ENCODE results near the gene IPMK.

IPMK gene

GRCh38 chr10:58180666-58181065 lies 87.0 kb downstream of the IPMK start:
- Histone ChIP-seq H3K9me3 (replicated peaks in 1 of 11) (no peaks in the 10 kb centered on the region), H3K9ac (no peak overlapping the region), H3K4me1 (peaks cover 5 to 10% (median 7%) of the 10 kb centered on the region in 10 experiments; a peak in 15 of 20 replicates), H3K4me2 (peak overlapping the region in 3 of 11 experiments; percentile 5 to 42 (median 33); a peak in 1 of 22 replicates), H3K36me3 (no peaks in the 10 kb centered on the region), H3K27me3 (no peaks in the 10 kb centered on the region), H4K20me1 (peaks cover 0 to 6% (median 0%) of the 10 kb centered on the region in 11 experiments; a peak in 1 of 22 replicates), H3K4me3 (no peak overlapping the region), H3K27ac (no peak overlapping the region)
- TF ChIP-seq Cebpa-rat (IDR thresholded peaks at IDR 0.05) = no peak

GRCh38 chr10:58179238-58179637 lies 88.5 kb downstream of the IPMK start:
- Histone ChIP-seq H3K27me3 (no peaks in the 10 kb centered on the region), H3K9ac (no peak overlapping the region), H3K4me2 (no peak overlapping the region), H3K27ac (no peak overlapping the region), H3K9me3 (replicated peaks in 1 of 11) (no peaks in the 10 kb centered on the region), H3K4me3 (no peak overlapping the region), H3K36me3 (no peaks in the 10 kb centered on the region), H4K20me1 (peaks cover 0 to 6% (median 0%) of the 10 kb centered on the region in 11 experiments; a peak in 1 of 22 replicates), H3K4me1 (peaks cover 5 to 10% (median 7%) of the 10 kb centered on the region in 10 experiments; a peak in 15 of 20 replicates)
- TF ChIP-seq Cebpa-rat (IDR thresholded peaks at IDR 0.05) = no peak

GRCh38 chr10:58178811-58179210 lies 88.9 kb downstream of the IPMK start:
- H3K27me3 ChIP-seq = no peaks in the 10 kb centered on the region
- H3K4me1 ChIP-seq = peaks cover 5 to 10% (median 7%) of the 10 kb centered on the region in 10 experiments; a peak in 15 of 20 replicates
- peaks cover 0 to 6% (median 0%) of the 10 kb centered on the region in 11 experiments; a peak in 1 of 22 replicates for H4K20me1 ChIP-seq
- H3K9me3 ChIP-seq (replicated peaks in 1 of 11) = 0 out of 22 replicates have a peak, but pooled peaks cover 0 to under 1% (median 0%) of the 10 kb centered on the region in 11 experiments
- H3K9ac ChIP-seq = no peak overlapping the region
- TF ChIP-seq Cebpa-rat (IDR thresholded peaks at IDR 0.05) = no peak
- no peak overlapping the region for H3K4me2 ChIP-seq
- no peak overlapping the region for H3K4me3 ChIP-seq
- no peaks in the 10 kb centered on the region for H3K36me3 ChIP-seq
- H3K27ac ChIP-seq = no peak overlapping the region

GRCh38 chr10:58177362-58177947 lies 90.2 kb downstream of the IPMK start:
- H3K27ac ChIP-seq = no peak overlapping the region
- no peaks in the 10 kb centered on the region for H3K27me3 ChIP-seq
- H3K9ac ChIP-seq = no peak overlapping the region
- no peak overlapping the region for H3K4me3 ChIP-seq
- no peak overlapping the region for H3K4me2 ChIP-seq
- H3K36me3 ChIP-seq = no peaks in the 10 kb centered on the region
- peaks cover 0 to 12% (median 0%) of the 10 kb centered on the region in 11 experiments; a peak in 3 of 22 replicates for H3K9me3 ChIP-seq (replicated peaks in 1 of 11)
- peaks cover 0 to 6% (median 0%) of the 10 kb centered on the region in 11 experiments; a peak in 1 of 22 replicates for H4K20me1 ChIP-seq
- no peak for TF ChIP-seq Cebpa-rat (IDR thresholded peaks at IDR 0.05)
- peaks cover 5 to 10% (median 7%) of the 10 kb centered on the region in 10 experiments; a peak in 15 of 20 replicates for H3K4me1 ChIP-seq

- Histone ChIP-seq H3K36me3 (no peaks in the 10 kb centered on the region), H3K27ac (no peak overlapping the region), H3K27me3 (no peaks in the 10 kb centered on the region), H3K4me3 (no peak overlapping the region), H3K4me1 (peaks cover 5 to 10% (median 7%) of the 10 kb centered on the region in 10 experiments; a peak in 15 of 20 replicates), H4K20me1 (peaks cover 0 to 6% (median 0%) of the 10 kb centered on the region in 11 experiments; a peak in 1 of 22 replicates), H3K4me2 (no peak overlapping the region), H3K9me3 (replicated peaks in 1 of 11) (peaks cover 0 to 12% (median 0%) of the 10 kb centered on the region in 11 experiments; a peak in 3 of 22 replicates), H3K9ac (no peak overlapping the region)
- no peak for TF ChIP-seq Cebpa-rat (IDR thresholded peaks at IDR 0.05)
Measured at GRCh38 chr10:58175990-58176900, 91.4 kb downstream of the IPMK start.

- no peak overlapping the region for H3K9ac ChIP-seq
- H3K4me1 ChIP-seq = peaks cover 0 to 1% (median under 1%) of the 10 kb centered on the region in 10 experiments; a peak in 5 of 20 replicates
- H3K36me3 ChIP-seq = no peaks in the 10 kb centered on the region
- no peak overlapping the region for H3K27ac ChIP-seq
- TF ChIP-seq Cebpa-rat (IDR thresholded peaks at IDR 0.05) = no peak
- peaks cover 0 to 12% (median 0%) of the 10 kb centered on the region in 11 experiments; a peak in 3 of 22 replicates for H3K9me3 ChIP-seq (replicated peaks in 1 of 11)
- H3K27me3 ChIP-seq = no peaks in the 10 kb centered on the region
- H4K20me1 ChIP-seq = peaks cover 0 to 6% (median 0%) of the 10 kb centered on the region in 11 experiments; a peak in 1 of 22 replicates
- no peak overlapping the region for H3K4me2 ChIP-seq
- H3K4me3 ChIP-seq = no peak overlapping the region
Measured at GRCh38 chr10:58174831-58175230, 92.9 kb downstream of the IPMK start.

GRCh38 chr10:58173391-58173790 lies 94.3 kb downstream of the IPMK start:
- H4K20me1 ChIP-seq = peaks cover 0 to 6% (median 0%) of the 10 kb centered on the region in 11 experiments; a peak in 1 of 22 replicates
- H3K9me3 ChIP-seq (replicated peaks in 1 of 11) = peaks cover 0 to 16% (median 0%) of the 10 kb centered on the region in 11 experiments; a peak in 3 of 22 replicates
- no peak overlapping the region for H3K9ac ChIP-seq
- no peak overlapping the region for H3K4me3 ChIP-seq
- H3K27ac ChIP-seq = no peak overlapping the region
- no peaks in the 10 kb centered on the region for H3K36me3 ChIP-seq
- no peaks in the 10 kb centered on the region for H3K27me3 ChIP-seq
- H3K4me2 ChIP-seq = peak overlapping the region in 1 of 11 experiments; percentile 23; a peak in 1 of 22 replicates
- no peaks in the 10 kb centered on the region for H3K4me1 ChIP-seq
- TF ChIP-seq Cebpa-rat (IDR thresholded peaks at IDR 0.05) = no peak

- no peak for TF ChIP-seq Cebpa-rat (IDR thresholded peaks at IDR 0.05)
- no peaks in the 10 kb centered on the region for H3K4me1 ChIP-seq
- H3K9me3 ChIP-seq (replicated peaks in 1 of 11) = peaks cover 0 to 18% (median 0%) of the 10 kb centered on the region in 11 experiments; a peak in 3 of 22 replicates
- no peaks in the 10 kb centered on the region for H3K36me3 ChIP-seq
- H3K27me3 ChIP-seq = no peaks in the 10 kb centered on the region
- no peak overlapping the region for H3K4me3 ChIP-seq
- no peak overlapping the region for H3K4me2 ChIP-seq
- no peak overlapping the region for H3K9ac ChIP-seq
- no peak overlapping the region for H3K27ac ChIP-seq
- H4K20me1 ChIP-seq = no peaks in the 10 kb centered on the region
Measured at GRCh38 chr10:58171146-58171545, 96.5 kb downstream of the IPMK start.

GRCh38 chr10:58164517-58164916 lies 103.2 kb downstream of the IPMK start:
- H3K27me3 ChIP-seq = no peaks in the 10 kb centered on the region
- H4K20me1 ChIP-seq = no peaks in the 10 kb centered on the region
- H3K36me3 ChIP-seq = no peaks in the 10 kb centered on the region
- no peak for TF ChIP-seq Cebpa-rat (IDR thresholded peaks at IDR 0.05)
- 0 out of 22 replicates have a peak, but pooled peaks cover 0 to 5% (median 0%) of the 10 kb centered on the region in 11 experiments for H3K9me3 ChIP-seq (replicated peaks in 1 of 11)
- H3K27ac ChIP-seq = no peak overlapping the region
- no peak overlapping the region for H3K9ac ChIP-seq
- H3K4me3 ChIP-seq = no peak overlapping the region
- H3K4me1 ChIP-seq = no peaks in the 10 kb centered on the region
- no peak overlapping the region for H3K4me2 ChIP-seq

Data from BLaER1 treated with 17β-estradiol and CSF1 and Interleukin-3, amounts not matched to agents 10 nM and 100 nM (cell line).